Loucy (cell line): Measurements from ENCODE around the gene CD6.

Experiments
- H2AFZ ChIP-seq: fragments of 200-600 bp; sonication (generic); 2 replicates; pipeline ENCODE4 v1.6.0; 2016; ENCODE audit warnings: antibody characterized with exemption, mild to moderate bottlenecking, low read length, moderate library complexity
- H3F3A ChIP-seq: fragments of 200-600 bp; 2 replicates; pipeline ENCODE4 v1.6.0; 2016; ENCODE audit warnings: antibody characterized with exemption, low read depth, mild to moderate bottlenecking
- H3K27me3 ChIP-seq: fragments of 200-600 bp; sonication (generic); 2 replicates; pipeline ENCODE4 v1.6.1; 2014; ENCODE audit warnings: low read length, mild to moderate bottlenecking; ENCODE audit not compliant: insufficient read depth, poor library complexity, severe bottlenecking
- H3K36me3 ChIP-seq: fragments of 200-600 bp; sonication (generic); 2 replicates; pipeline ENCODE4 v1.6.1; 2016; ENCODE audit warnings: low read length; ENCODE audit not compliant: insufficient read depth
- H3K4me1 ChIP-seq: fragments of 200-600 bp; sonication (generic); 2 replicates; pipeline ENCODE4 v1.5.1; 2014; ENCODE audit warnings: low read length, mild to moderate bottlenecking; ENCODE audit not compliant: insufficient read depth, poor library complexity, severe bottlenecking
- H3K4me2 ChIP-seq: fragments of 200-600 bp; sonication (generic); 2 replicates; pipeline ENCODE4 v1.6.0; 2014; ENCODE audit warnings: antibody characterized with exemption, low read length, low read depth, mild to moderate bottlenecking; ENCODE audit not compliant: poor library complexity, severe bottlenecking
- H3K4me3 ChIP-seq: fragments of 200-600 bp; sonication (generic); 2 replicates; pipeline ENCODE4 v1.5.1; 2014; ENCODE audit warnings: low read length, mild to moderate bottlenecking, mixed read lengths; ENCODE audit not compliant: poor library complexity, severe bottlenecking
- H3K79me2 ChIP-seq: fragments of 200-600 bp; sonication (generic); 2 replicates; pipeline ENCODE4 v1.6.1; 2014; ENCODE audit warnings: low read length; ENCODE audit not compliant: insufficient read depth
- H3K9ac ChIP-seq: fragments of 200-600 bp; sonication (generic); 2 replicates; pipeline ENCODE4 v1.6.0; 2014; ENCODE audit warnings: mild to moderate bottlenecking, low read depth, low read length, moderate library complexity; ENCODE audit not compliant: poor library complexity, severe bottlenecking
- H3K9me2 ChIP-seq: fragments of 200-600 bp; sonication (generic); replicated peaks from 2 replicates; pipeline ENCODE4 v1.6.1; 2016; ENCODE audit warnings: low read depth, low read length, mixed read lengths
- H3K9me3 ChIP-seq: fragments of 200-600 bp; sonication (generic); 2 replicates; pipeline ENCODE4 v1.6.1; 2014; ENCODE audit warnings: mild to moderate bottlenecking, antibody characterized with exemption, low read length, low read depth; ENCODE audit not compliant: insufficient read depth
- H4K20me1 ChIP-seq: fragments of 200-600 bp; sonication (generic); 2 replicates; pipeline ENCODE4 v1.6.0; 2014; ENCODE audit warnings: antibody characterized with exemption, low read length, mild to moderate bottlenecking; ENCODE audit not compliant: insufficient read depth, poor library complexity, severe bottlenecking
- CTCF ChIP-seq: fragments of 200-600 bp; sonication (generic); conservative IDR thresholded peaks from 2 replicates; pipeline ENCODE4 v1.5.1; 2014; ENCODE audit warnings: mild to moderate bottlenecking, antibody characterized with exemption, low read length
- EZH2phosphoT487 ChIP-seq: fragments of 200-600 bp; IDR thresholded peaks from 2 replicates; pipeline ENCODE4 v1.6.1; 2018; ENCODE audit warnings: antibody characterized with exemption, mild to moderate bottlenecking, moderate library complexity, borderline replicate concordance

The CD6 gene

GRCh38 chr11:60993615-60994014, 22.1 kb downstream of the CD6 start:
- TF ChIP-seq EZH2phosphoT487 = no peak
- TF ChIP-seq CTCF = no peak
- Histone ChIP-seq H3K4me3 (no peak overlapping the region), H3K9ac (no peak overlapping the region), H3K4me1 (no peaks in the 10 kb centered on the region), H3K4me2 (no peak overlapping the region), H3K9me2 (no peaks in the 10 kb centered on the region), H3K79me2 (no peaks in the 10 kb centered on the region), H3K36me3 (no peaks in the 10 kb centered on the region), H3K27me3 (no peaks in the 10 kb centered on the region), H4K20me1 (no peaks in the 10 kb centered on the region), H2AFZ (no peak overlapping the region), H3F3A (no peaks in the 10 kb centered on the region), H3K9me3 (no peaks in the 10 kb centered on the region)

DNA sequence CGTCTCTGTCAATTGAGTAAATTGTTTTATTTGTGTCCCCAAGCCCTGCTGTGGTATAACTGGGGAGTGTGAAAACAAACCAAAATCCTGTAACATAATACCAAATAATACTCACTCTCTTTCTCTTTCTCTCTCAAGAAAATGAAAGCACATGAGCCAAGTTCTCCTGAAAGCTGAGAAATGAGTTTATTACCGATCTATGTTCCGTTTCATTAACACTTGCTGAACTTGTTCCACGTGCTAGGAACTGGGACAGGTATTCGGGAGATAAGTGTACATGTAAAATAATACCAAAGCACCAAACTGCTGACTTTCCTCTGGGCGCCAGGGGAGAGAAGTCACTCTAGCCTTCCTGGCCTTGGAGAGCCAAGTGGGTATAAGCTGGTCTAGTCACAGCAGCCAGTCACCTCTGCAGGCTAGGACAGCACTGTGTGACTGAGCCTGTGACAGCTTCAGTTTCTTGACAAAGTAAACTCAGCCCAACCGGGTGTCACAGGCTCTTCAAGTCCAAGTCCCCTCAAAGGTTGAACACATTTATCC, 23.1 kb downstream of the CD6 start:
- H3F3A ChIP-seq = no peaks in the 10 kb centered on the region
- H4K20me1 ChIP-seq = no peaks in the 10 kb centered on the region
- H3K4me3 ChIP-seq = no peak overlapping the region
- H3K36me3 ChIP-seq = no peaks in the 10 kb centered on the region
- H3K27me3 ChIP-seq = no peaks in the 10 kb centered on the region
- no peak overlapping the region for H2AFZ ChIP-seq
- H3K4me2 ChIP-seq = no peak overlapping the region
- no peaks in the 10 kb centered on the region for H3K79me2 ChIP-seq
- no peak for TF ChIP-seq CTCF
- TF ChIP-seq EZH2phosphoT487 = no peak
- no peaks in the 10 kb centered on the region for H3K4me1 ChIP-seq
- no peaks in the 10 kb centered on the region for H3K9me2 ChIP-seq
- H3K9ac ChIP-seq = no peak overlapping the region
- H3K9me3 ChIP-seq = no peaks in the 10 kb centered on the region

GRCh38 chr11:60995798-60996197, 24.3 kb downstream of the CD6 start:
- H3K4me2 ChIP-seq = no peak overlapping the region
- no peak overlapping the region for H3K9ac ChIP-seq
- no peaks in the 10 kb centered on the region for H4K20me1 ChIP-seq
- no peaks in the 10 kb centered on the region for H3K79me2 ChIP-seq
- H3K4me3 ChIP-seq = no peak overlapping the region
- H3K27me3 ChIP-seq = no peaks in the 10 kb centered on the region
- no peak overlapping the region for H2AFZ ChIP-seq
- H3K9me2 ChIP-seq = no peaks in the 10 kb centered on the region
- no peaks in the 10 kb centered on the region for H3K36me3 ChIP-seq
- no peaks in the 10 kb centered on the region for H3K9me3 ChIP-seq
- TF ChIP-seq CTCF = no peak
- no peak for TF ChIP-seq EZH2phosphoT487
- H3F3A ChIP-seq = no peaks in the 10 kb centered on the region
- H3K4me1 ChIP-seq = no peaks in the 10 kb centered on the region
